WTC11 (cell line): Measurements from ENCODE around the gene NRN1L. TPM values are rescaled to one million over a fixed set of nuclear protein-coding genes. Genes with fewer than 3 reads are reported as not detected.

Source experiments
- ATAC-seq: fragments of 200-7000 bp; cut with Tn5 transposase; 2 replicates; pipeline ENCODE4 v1.10.0; 2021; ENCODE audit warnings: mild to moderate bottlenecking, moderate library complexity
- CTCF ChIA-PET: fragments of 300-600 bp; sonication (Branson Sonifier 250); formaldehyde crosslinking; loops from one replicate; lab custom pipeline; 2021; ENCODE audit warnings: antibody characterized with exemption; lab: Charles Lee
- POLR2A ChIA-PET: fragments of 350-600 bp; sonication (Branson Sonifier 250); formaldehyde crosslinking; loops from one replicate; lab custom pipeline; 2021; ENCODE audit warnings: antibody characterized with exemption; lab: Charles Lee
- DNase-seq: peaks from one replicate; pipeline ENCODE4 v3.0.0; 2021; ENCODE audit warnings: low spot score
- H3K27ac Mint-ChIP-seq: 2 replicates; pipeline ENCODE4 v1.8.0; 2021; ENCODE audit warnings: mixed read lengths
- H3K27me3 Mint-ChIP-seq: 2 replicates; pipeline ENCODE4 v1.8.0; 2021; ENCODE audit warnings: low read depth, mild to moderate bottlenecking, moderate library complexity, mixed read lengths
- H3K36me3 Mint-ChIP-seq: 2 replicates; pipeline ENCODE4 v1.8.0; 2021; ENCODE audit warnings: mixed read lengths
- H3K4me1 Mint-ChIP-seq: 2 replicates; pipeline ENCODE4 v1.8.0; 2022; ENCODE audit warnings: mixed read lengths
- H3K4me3 Mint-ChIP-seq: 2 replicates; pipeline ENCODE4 v1.8.0; 2021; ENCODE audit warnings: mild to moderate bottlenecking, moderate library complexity, mixed read lengths
- H3K9me3 Mint-ChIP-seq: 2 replicates; pipeline ENCODE4 v1.8.0; 2021; ENCODE audit warnings: mixed read lengths
- ATF1 ChIP-seq: sonication (generic); formaldehyde crosslinking; IDR thresholded peaks from 2 replicates; pipeline ENCODE4 v1.8.1; 2023; ENCODE audit warnings: mild to moderate bottlenecking, moderate library complexity, missing genetic modification reagents
- CREB1 ChIP-seq: sonication (generic); formaldehyde crosslinking; IDR thresholded peaks from 2 replicates; pipeline ENCODE4 v1.8.0; 2023; ENCODE audit warnings: mild to moderate bottlenecking, missing genetic modification reagents
- E2F5 ChIP-seq: sonication (generic); formaldehyde crosslinking; IDR thresholded peaks from 2 replicates; pipeline ENCODE4 v1.8.1; 2022; ENCODE audit warnings: mild to moderate bottlenecking, moderate library complexity, missing genetic modification reagents
- EMX1 ChIP-seq: fragments of 250-450 bp; sonication (Bioruptor Pico); IDR thresholded peaks from 2 replicates; pipeline ENCODE4 v1.8.0; 2021; ENCODE audit warnings: mild to moderate bottlenecking
- ESRRA ChIP-seq: sonication (generic); formaldehyde crosslinking; IDR thresholded peaks from 2 replicates; pipeline ENCODE4 v1.8.1; 2022; ENCODE audit warnings: mild to moderate bottlenecking, missing genetic modification reagents, borderline replicate concordance
- HMGXB4 ChIP-seq: sonication (generic); formaldehyde crosslinking; IDR thresholded peaks from 2 replicates; pipeline ENCODE4 v1.8.1; 2023; ENCODE audit warnings: mild to moderate bottlenecking, moderate library complexity, missing genetic modification reagents
- JAZF1 ChIP-seq: fragments of 250-450 bp; sonication (Bioruptor Pico); IDR thresholded peaks from 2 replicates; pipeline ENCODE4 v1.9.0; 2021; ENCODE audit warnings: moderate library complexity, mild to moderate bottlenecking, inconsistent platforms
- KAT7 ChIP-seq: sonication (generic); formaldehyde crosslinking; IDR thresholded peaks from 2 replicates; pipeline ENCODE4 v1.8.1; 2023; ENCODE audit warnings: missing genetic modification reagents, mild to moderate bottlenecking, borderline replicate concordance
- MAX ChIP-seq: sonication (generic); formaldehyde crosslinking; IDR thresholded peaks from 2 replicates; pipeline ENCODE4 v1.8.0; 2022; ENCODE audit warnings: mild to moderate bottlenecking, missing genetic modification reagents
- NFATC4 ChIP-seq: fragments of 250-450 bp; sonication (Bioruptor Pico); IDR thresholded peaks from 2 replicates; pipeline ENCODE4 v1.9.0; 2021; ENCODE audit warnings: mild to moderate bottlenecking
- NR1H2 ChIP-seq: sonication (generic); formaldehyde crosslinking; IDR thresholded peaks from 2 replicates; pipeline ENCODE4 v1.9.0; 2021; ENCODE audit warnings: mild to moderate bottlenecking, moderate library complexity, missing genetic modification reagents
- RELA ChIP-seq: sonication (generic); formaldehyde crosslinking; IDR thresholded peaks from 2 replicates; pipeline ENCODE4 v1.8.1; 2022; ENCODE audit warnings: missing genetic modification reagents, mild to moderate bottlenecking, borderline replicate concordance
- SMAD3 ChIP-seq: sonication (generic); formaldehyde crosslinking; IDR thresholded peaks from 2 replicates; pipeline ENCODE4 v1.8.0; 2022; ENCODE audit warnings: missing genetic modification reagents, mild to moderate bottlenecking, borderline replicate concordance
- TCF7 ChIP-seq: sonication (generic); formaldehyde crosslinking; IDR thresholded peaks from 2 replicates; pipeline ENCODE4 v1.8.0; 2022; ENCODE audit warnings: mild to moderate bottlenecking, low read depth, missing genetic modification reagents, moderate library complexity
- TEAD1 ChIP-seq: sonication (generic); formaldehyde crosslinking; IDR thresholded peaks from 2 replicates; pipeline ENCODE4 v1.8.0; 2022; ENCODE audit warnings: mild to moderate bottlenecking, missing genetic modification reagents
- ZNF121 ChIP-seq: sonication (generic); formaldehyde crosslinking; IDR thresholded peaks from 2 replicates; pipeline ENCODE4 v1.8.0; 2023; ENCODE audit warnings: missing genetic modification reagents
- ZNF232 ChIP-seq: sonication (generic); formaldehyde crosslinking; IDR thresholded peaks from 2 replicates; pipeline ENCODE4 v1.8.0; 2022; ENCODE audit warnings: mild to moderate bottlenecking, missing genetic modification reagents
- ZNF396 ChIP-seq: fragments of 250-450 bp; sonication (Bioruptor Pico); IDR thresholded peaks from 2 replicates; pipeline ENCODE4 v1.8.0; 2021; ENCODE audit warnings: mild to moderate bottlenecking, moderate library complexity, borderline replicate concordance
- ZNF416 ChIP-seq: fragments of 250-450 bp; sonication (Bioruptor Pico); IDR thresholded peaks from 2 replicates; pipeline ENCODE4 v1.9.0; 2021; ENCODE audit warnings: mild to moderate bottlenecking, inconsistent platforms
- ZNF425 ChIP-seq: fragments of 250-450 bp; sonication (Bioruptor Pico); conservative IDR thresholded peaks from 2 replicates; pipeline ENCODE4 v1.9.0; 2021; ENCODE audit warnings: mild to moderate bottlenecking
- ZNF512 ChIP-seq: sonication (generic); formaldehyde crosslinking; IDR thresholded peaks from 2 replicates; pipeline ENCODE4 v1.8.1; 2022; ENCODE audit warnings: missing genetic modification reagents, borderline replicate concordance
- total RNA-seq: library from RNA; stranded (reverse); gene quantifications from 3 replicates; pipeline ENCODE4 v1.2.3, GENCODE V29; 2021

NRN1L gene
- total RNA-seq, 1 experiment from 2014 or later, result 12.4 TPM

- H3K27me3 Mint-ChIP-seq, result no peaks in the 10 kb centered on the region
- H3K36me3 Mint-ChIP-seq, result peaks cover 57% of the 10 kb centered on the region
- TF ChIP-seq CREB1 (CRISPR knock-in tag), result no peak
- TF ChIP-seq NFATC4 (CRISPR knock-in tag), result no peak
- no peak for TF ChIP-seq MAX
- no peak for TF ChIP-seq TCF7 (CRISPR knock-in tag)
- TF ChIP-seq EMX1, result no peak
- H3K27ac Mint-ChIP-seq, result no peak overlapping the region
- no peak for ATAC-seq
- no peak for DNase-seq
- POLR2A ChIA-PET, result no interaction called here
- no peaks in the 10 kb centered on the region for H3K9me3 Mint-ChIP-seq
- CTCF ChIA-PET, result no interaction called here
- peaks cover 6% of the 10 kb centered on the region for H3K4me1 Mint-ChIP-seq
- H3K4me3 Mint-ChIP-seq, result no peak overlapping the region
These were observed 5.8 kb upstream of the NRN1L start for GRCh38 chr16:67878846-67879245.

GRCh38 chr16:67879462-67879861 lies 5.2 kb upstream of the NRN1L start:
- CTCF ChIA-PET, result no interaction called here
- Mint-ChIP-seq H3K4me1 (peaks cover 3% of the 10 kb centered on the region), H3K36me3 (peaks cover 57% of the 10 kb centered on the region), H3K4me3 (no peak overlapping the region), H3K27ac (no peak overlapping the region), H3K27me3 (no peaks in the 10 kb centered on the region), H3K9me3 (no peaks in the 10 kb centered on the region)
- POLR2A ChIA-PET, result no interaction called here
- DNase-seq (no peak), ATAC-seq (no peak)
- no peak for TF ChIP-seq RELA (CRISPR knock-in tag)
- no peak for TF ChIP-seq EMX1
- TF ChIP-seq TEAD1 (CRISPR knock-in tag), result no peak
- no peak for TF ChIP-seq KAT7
- TF ChIP-seq ZNF416 (CRISPR knock-in tag), result no peak

GRCh38 chr16:67879936-67880335 lies 4.7 kb upstream of the NRN1L start:
- TF ChIP-seq ZNF232 (CRISPR knock-in tag) (no peak), ZNF396 (CRISPR knock-in tag) (no peak), NR1H2 (CRISPR knock-in tag) (no peak), HMGXB4 (CRISPR knock-in tag) (no peak), E2F5 (CRISPR knock-in tag) (no peak), ESRRA (CRISPR knock-in tag) (no peak), ATF1 (CRISPR knock-in tag) (no peak), JAZF1 (CRISPR knock-in tag) (no peak), SMAD3 (no peak), ZNF121 (no peak), ZNF512 (CRISPR knock-in tag) (no peak), ZNF425 (CRISPR knock-in tag) (no peak)
- TF ChIP-seq, all 79 proteins: peak for 0
- Mint-ChIP-seq H3K4me1 (peaks cover 8% of the 10 kb centered on the region), H3K4me3 (no peak overlapping the region), H3K27ac (no peak overlapping the region), H3K9me3 (no peaks in the 10 kb centered on the region), H3K27me3 (no peaks in the 10 kb centered on the region), H3K36me3 (peaks cover 57% of the 10 kb centered on the region)
- ATAC-seq (no peak), DNase-seq (no peak)
- ChIA-PET POLR2A (no interaction called here), CTCF (no interaction called here)
